BE2C (cell line): ENCODE results near the gene SNAPC2.
A peak's percentile ranks its signal among the peaks of the same experiment; 100 is the strongest.
"Not testable (repeated sequence)": the region's sequence is repeated elsewhere in the genome, so short reads cannot be mapped to it uniquely, and the experiment has no call there.

Source experiments
- DNase-seq: peaks from one replicate; pipeline ENCODE4 v3.0.0-alpha.2; 2020
- H3K27me3 ChIP-seq: fragments of 250-450 bp; sonication (Bioruptor Pico); 2 replicates; pipeline ENCODE4 v1.5.1; 2020; ENCODE audit warnings: mild to moderate bottlenecking
- H3K36me3 ChIP-seq: fragments of 250-450 bp; sonication (Bioruptor Pico); 2 replicates; pipeline ENCODE4 v1.5.1; 2020; ENCODE audit warnings: mild to moderate bottlenecking
- H3K4me1 ChIP-seq: fragments of 250-450 bp; sonication (Bioruptor Pico); 2 replicates; pipeline ENCODE4 v1.5.1; 2020
- H3K4me3 ChIP-seq: 2 replicates; pipeline ENCODE4 v1.5.1; 2011; ENCODE audit warnings: low read depth, low read length
- H3K9me3 ChIP-seq: fragments of 250-450 bp; sonication (Bioruptor Pico); 2 replicates; pipeline ENCODE4 v1.5.1; 2020
- TF ChIP-seq, protein P1 (sequence below): IDR thresholded peaks from 2 replicates; pipeline ENCODE4 v1.5.1; 2012; ENCODE audit warnings: mild to moderate bottlenecking, low read depth, low read length

The SNAPC2 gene

DNA sequence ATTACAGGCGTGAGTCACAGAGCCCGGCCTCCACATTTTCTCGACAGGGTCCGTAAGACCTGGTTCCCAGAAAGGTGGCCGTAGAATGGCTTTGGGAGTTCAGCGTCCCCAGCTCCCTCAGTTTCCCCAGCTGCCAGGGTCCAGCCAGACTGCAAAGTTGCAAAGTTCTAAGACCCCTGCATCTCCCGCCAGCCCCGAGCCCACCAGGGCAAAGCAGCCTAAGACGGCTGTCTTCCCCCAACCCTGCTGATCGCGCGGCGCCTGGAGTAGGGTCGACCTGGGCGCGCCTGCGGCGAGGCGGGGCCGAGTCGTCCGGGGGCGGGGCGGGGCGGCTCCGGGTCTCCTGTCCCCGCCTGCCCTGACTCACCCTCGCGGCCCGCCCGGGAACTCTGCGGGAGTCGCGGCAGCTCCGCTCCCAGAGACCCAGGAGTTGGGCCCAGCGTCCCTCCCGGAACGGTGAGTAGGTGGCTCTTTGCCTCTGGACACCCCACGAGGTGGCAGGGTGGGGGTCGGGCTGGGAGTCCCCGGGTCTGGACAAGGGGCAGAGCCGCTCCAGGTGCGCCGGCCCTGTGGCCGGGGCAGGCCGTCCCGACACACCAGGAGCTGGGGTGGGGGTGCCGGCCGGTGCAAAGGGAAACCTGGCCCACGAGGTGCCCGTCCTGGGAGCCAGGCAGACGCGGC lies 31.9 kb upstream of the SNAPC2 start, which contains the start of gene LRRC8E:
TSS of gene LRRC8E (plus strand) at position 366 of the 681 bp plus-strand sequence. CDS start 7,094 bp downstream, outside the sequence.
- Histone ChIP-seq H3K4me1 (no peaks in the 10 kb centered on the region), H3K4me3 (peak within 1 kb of the TSS; percentile 20; the same call in 1 of the 2 replicates), H3K36me3 (no peaks in the 10 kb centered on the region), H3K9me3 (no peaks in the 10 kb centered on the region), H3K27me3 (peaks cover 4% of the 10 kb centered on the region; the same call in 1 of the 2 replicates)
- peak; percentile 78 for DNase-seq
- TF ChIP-seq, protein P1, sequence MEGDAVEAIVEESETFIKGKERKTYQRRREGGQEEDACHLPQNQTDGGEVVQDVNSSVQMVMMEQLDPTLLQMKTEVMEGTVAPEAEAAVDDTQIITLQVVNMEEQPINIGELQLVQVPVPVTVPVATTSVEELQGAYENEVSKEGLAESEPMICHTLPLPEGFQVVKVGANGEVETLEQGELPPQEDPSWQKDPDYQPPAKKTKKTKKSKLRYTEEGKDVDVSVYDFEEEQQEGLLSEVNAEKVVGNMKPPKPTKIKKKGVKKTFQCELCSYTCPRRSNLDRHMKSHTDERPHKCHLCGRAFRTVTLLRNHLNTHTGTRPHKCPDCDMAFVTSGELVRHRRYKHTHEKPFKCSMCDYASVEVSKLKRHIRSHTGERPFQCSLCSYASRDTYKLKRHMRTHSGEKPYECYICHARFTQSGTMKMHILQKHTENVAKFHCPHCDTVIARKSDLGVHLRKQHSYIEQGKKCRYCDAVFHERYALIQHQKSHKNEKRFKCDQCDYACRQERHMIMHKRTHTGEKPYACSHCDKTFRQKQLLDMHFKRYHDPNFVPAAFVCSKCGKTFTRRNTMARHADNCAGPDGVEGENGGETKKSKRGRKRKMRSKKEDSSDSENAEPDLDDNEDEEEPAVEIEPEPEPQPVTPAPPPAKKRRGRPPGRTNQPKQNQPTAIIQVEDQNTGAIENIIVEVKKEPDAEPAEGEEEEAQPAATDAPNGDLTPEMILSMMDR = no peak

DNA sequence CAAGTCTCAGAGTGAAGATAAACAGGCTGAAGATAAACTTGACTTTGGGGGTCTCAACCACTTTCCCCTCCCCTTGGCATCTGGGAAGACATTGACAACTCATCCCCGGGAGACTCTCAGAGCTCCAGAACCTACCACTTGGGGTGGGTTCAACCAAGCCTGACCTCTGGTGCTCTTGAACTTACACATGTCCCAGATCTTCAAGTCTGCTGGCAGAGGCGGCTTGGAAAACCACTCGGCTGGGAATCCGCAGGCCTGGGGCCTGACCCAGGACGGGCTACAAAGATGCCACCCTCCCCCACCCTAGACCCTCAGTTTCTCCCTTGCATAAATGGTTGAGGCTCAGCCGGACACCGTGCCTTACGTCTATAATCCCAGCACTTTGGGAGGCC lies 31.3 kb upstream of the SNAPC2 start:
- Histone ChIP-seq H3K4me1 (no peaks in the 10 kb centered on the region), H3K4me3 (no peak overlapping the region), H3K9me3 (no peaks in the 10 kb centered on the region), H3K36me3 (no peaks in the 10 kb centered on the region), H3K27me3 (peaks cover 4% of the 10 kb centered on the region; the same call in 1 of the 2 replicates)
- TF ChIP-seq, protein P1 = no peak
- DNase-seq = no peak

DNA sequence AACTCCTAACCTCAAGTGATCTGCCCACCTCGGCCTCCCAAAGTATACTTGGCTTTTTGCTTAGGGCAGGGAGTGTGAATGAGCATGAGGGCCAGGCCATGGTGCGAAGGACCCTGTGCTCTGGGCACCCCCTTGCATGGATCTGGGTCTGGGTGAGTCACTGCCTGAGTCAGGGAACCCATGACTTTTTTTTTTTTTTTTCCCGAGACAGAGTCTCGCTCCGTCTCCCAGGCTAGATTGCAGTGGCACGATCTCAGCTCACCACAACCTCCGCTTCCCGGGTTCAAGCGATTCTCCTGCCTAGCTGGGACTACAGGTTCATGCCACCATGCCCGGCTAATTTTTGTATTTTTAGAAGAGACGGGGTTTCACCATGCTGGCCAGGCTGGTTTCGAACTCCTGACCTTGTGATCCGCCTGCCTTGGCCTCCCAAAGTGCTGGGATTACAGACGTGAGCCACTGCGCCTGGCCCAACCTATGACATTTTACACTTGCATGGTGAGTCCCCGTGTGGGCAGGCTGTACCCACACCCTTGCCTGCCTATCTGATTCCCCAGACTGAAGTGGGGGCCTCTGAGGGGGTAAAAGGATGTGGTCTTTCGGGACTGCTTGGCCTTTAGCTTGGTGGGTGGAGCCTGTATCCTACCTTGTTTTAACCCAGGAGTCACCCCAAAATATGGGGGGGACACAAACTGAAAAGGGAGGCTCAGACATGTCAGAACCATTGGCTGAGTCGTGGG lies 26.6 kb upstream of the SNAPC2 start:
- H3K36me3 ChIP-seq, DNase-seq, H3K4me1 ChIP-seq, H3K9me3 ChIP-seq, H3K4me3 ChIP-seq, H3K27me3 ChIP-seq: not testable (repeated sequence)

DNA sequence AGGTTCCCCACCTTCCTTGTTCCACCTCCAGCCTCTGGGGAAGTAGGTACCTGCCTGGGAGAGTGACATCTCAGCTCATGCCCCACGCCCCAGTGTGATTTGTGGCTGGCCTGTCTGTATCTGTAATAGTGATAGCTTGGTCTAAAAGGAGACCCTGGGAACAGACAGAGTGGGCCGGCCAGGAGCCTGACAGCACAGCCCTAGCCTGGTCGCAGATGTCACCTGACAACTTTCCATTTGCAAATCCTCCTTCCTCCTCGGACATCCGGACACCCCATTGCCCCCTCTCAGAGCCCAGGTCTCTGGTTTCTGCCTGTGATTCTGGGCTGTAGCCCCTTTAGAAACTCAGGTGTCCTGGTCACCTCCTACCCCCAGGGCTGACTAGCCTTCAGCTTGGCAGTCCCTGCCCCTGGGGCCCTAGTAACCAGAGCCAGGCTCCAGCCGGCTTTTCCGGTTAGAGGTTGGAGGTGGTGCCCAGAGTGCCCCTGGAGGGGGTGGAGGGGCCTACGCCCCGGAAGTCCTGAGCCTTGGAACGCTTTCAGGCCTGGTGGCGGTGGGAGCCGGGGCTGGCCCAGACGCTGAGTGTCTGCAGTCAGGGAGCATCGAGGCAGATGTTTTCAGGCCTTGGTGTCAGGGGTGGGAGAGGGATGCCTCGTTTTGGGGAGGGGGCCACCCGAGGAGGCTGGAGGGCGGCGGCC lies 25.4 kb upstream of the SNAPC2 start:
- TF ChIP-seq, protein P1 = no peak
- Histone ChIP-seq H3K27me3 (no peaks in the 10 kb centered on the region), H3K4me1 (no peaks in the 10 kb centered on the region), H3K36me3 (no peaks in the 10 kb centered on the region), H3K4me3 (no peak overlapping the region), H3K9me3 (no peaks in the 10 kb centered on the region)
- DNase-seq = no peak

DNA sequence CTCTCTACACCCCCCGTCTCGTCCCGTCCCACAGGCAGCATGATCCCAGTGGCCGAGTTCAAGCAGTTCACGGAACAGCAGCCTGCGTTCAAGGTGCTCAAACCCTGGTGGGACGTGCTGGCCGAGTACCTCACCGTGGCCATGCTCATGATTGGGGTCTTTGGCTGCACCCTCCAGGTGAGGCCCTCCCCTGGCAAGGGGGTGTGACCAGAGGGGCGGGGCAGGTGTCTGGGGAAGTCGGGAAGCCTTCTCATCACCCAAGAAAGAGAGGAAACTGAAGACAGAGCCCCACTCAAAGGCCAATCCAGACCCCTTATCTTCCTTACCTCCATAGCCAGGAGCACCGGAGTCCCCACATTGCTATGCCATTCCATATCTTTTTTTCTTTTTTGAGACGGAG lies 24.6 kb upstream of the SNAPC2 start:
- TF ChIP-seq, protein P1 = no peak
- no peak for DNase-seq
- no peaks in the 10 kb centered on the region for H3K27me3 ChIP-seq
- H3K4me3 ChIP-seq = no peak overlapping the region
- H3K4me1 ChIP-seq = no peaks in the 10 kb centered on the region
- no peaks in the 10 kb centered on the region for H3K9me3 ChIP-seq
- no peaks in the 10 kb centered on the region for H3K36me3 ChIP-seq

DNA sequence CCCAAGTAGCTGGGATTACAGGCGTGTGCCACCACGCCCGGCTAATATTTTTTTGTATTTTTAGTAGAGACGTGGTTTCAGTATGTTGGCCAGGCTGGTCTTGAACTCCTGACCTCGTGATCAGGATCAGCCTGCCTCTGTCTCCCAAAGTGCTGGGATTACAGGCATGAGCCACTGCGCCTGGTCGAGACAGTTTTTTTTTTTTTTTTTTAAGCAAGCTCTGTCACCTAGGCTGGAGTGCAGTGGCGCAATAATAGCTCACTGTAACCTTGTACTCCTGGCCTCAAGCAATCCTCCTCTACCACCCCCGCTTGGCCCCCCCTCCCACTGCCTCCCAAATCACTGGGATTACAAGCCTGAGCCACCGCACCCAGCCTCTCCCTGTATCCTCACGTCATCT lies 22.8 kb upstream of the SNAPC2 start:
- no peaks in the 10 kb centered on the region for H3K9me3 ChIP-seq
- TF ChIP-seq, protein P1 = no peak
- H3K36me3 ChIP-seq = no peaks in the 10 kb centered on the region
- no peaks in the 10 kb centered on the region for H3K4me1 ChIP-seq
- no peak overlapping the region for H3K4me3 ChIP-seq
- no peak for DNase-seq
- H3K27me3 ChIP-seq = no peaks in the 10 kb centered on the region
